HG03095 (cell line): Measurements from ENCODE around the gene MOBP.
"Not testable (repeated sequence)": the region's sequence is repeated elsewhere in the genome, so short reads cannot be mapped to it uniquely, and the experiment has no call there.

Source experiments
- ATAC-seq: cut with Tn5 transposase; IDR thresholded peaks from one replicate; pipeline ENCODE4 v1.9.1; 2021; ENCODE audit warnings: moderate library complexity; ENCODE audit not compliant: unreplicated experiment

Gene MOBP

GRCh38 chr3:39467394-39468107 is at the start of gene MOBP:
Gene MOBP (plus strand): TSS chr3:39467680. CDS start chr3:39502070, 34,390 bp downstream.
- ATAC-seq = no peak

- not testable (repeated sequence) for ATAC-seq
Measured at GRCh38 chr3:39418556-39419225, 48.8 kb upstream of the MOBP start.

- no peak for ATAC-seq
Measured at GRCh38 chr3:39419742-39420315, 47.7 kb upstream of the MOBP start.

GRCh38 chr3:39420543-39420942 is 46.9 kb upstream of the MOBP start:
- no peak for ATAC-seq

- ATAC-seq = no peak
Measured at GRCh38 chr3:39423436-39423970, 44.0 kb upstream of the MOBP start.

- no peak for ATAC-seq
Measured at GRCh38 chr3:39426312-39426711, 41.2 kb upstream of the MOBP start.

GRCh38 chr3:39427506-39427905 is 40.0 kb upstream of the MOBP start:
- ATAC-seq = no peak

- no peak for ATAC-seq
Measured at GRCh38 chr3:39428745-39429201, 38.7 kb upstream of the MOBP start.

GRCh38 chr3:39429466-39429865 is 38.0 kb upstream of the MOBP start:
- no peak for ATAC-seq

GRCh38 chr3:39432342-39432741 is 35.1 kb upstream of the MOBP start:
- ATAC-seq = no peak

- ATAC-seq = no peak
Measured at GRCh38 chr3:39433642-39434041, 33.8 kb upstream of the MOBP start.

GRCh38 chr3:39434574-39434973 is 32.9 kb upstream of the MOBP start:
- peak; percentile 61 for ATAC-seq

GRCh38 chr3:39435006-39435748 is 32.3 kb upstream of the MOBP start:
- no peak for ATAC-seq

GRCh38 chr3:39438880-39439279 is 28.6 kb upstream of the MOBP start:
- no peak for ATAC-seq

- ATAC-seq = no peak
Measured at GRCh38 chr3:39440316-39440715, 27.2 kb upstream of the MOBP start.

- no peak for ATAC-seq
Measured at GRCh38 chr3:39443530-39443929, 23.9 kb upstream of the MOBP start.

GRCh38 chr3:39445927-39446326 is 21.6 kb upstream of the MOBP start:
- no peak for ATAC-seq

GRCh38 chr3:39446444-39446843 is 21.0 kb upstream of the MOBP start:
- no peak for ATAC-seq

GRCh38 chr3:39447637-39448483 is 19.6 kb upstream of the MOBP start:
- peak; percentile 83 for ATAC-seq

- no peak for ATAC-seq
Measured at GRCh38 chr3:39448506-39449233, 18.8 kb upstream of the MOBP start.
